K562 (cell line): ENCODE data around the gene MTMR6. TPM values are rescaled to one million over a fixed set of nuclear protein-coding genes. Genes with fewer than 3 reads are reported as not detected.

Experiments used
- JUNB ChIP-seq: fragments of 450-650 bp; formaldehyde crosslinking; conservative IDR thresholded peaks from 2 replicates; pipeline ENCODE4 v1.4.0; 2020; ENCODE audit warnings: mild to moderate bottlenecking
- JUND ChIP-seq, 2 experiments: IDR thresholded peaks; 2 replicates in 1 of 2; 3 replicates in 1 of 2; pipeline ENCODE4 v1.6.1; 2011; ENCODE audit warnings: borderline replicate concordance in 2 of 2, low read depth in 2 of 2, low read length in 2 of 2, improper control_type of control experiment in 1 of 2, missing biosample characterization in 1 of 2, missing genetic modification characterization in 1 of 2, missing genetic modification reagents in 1 of 2
- LEF1 ChIP-seq: fragments of 450-650 bp; IDR thresholded peaks from 2 replicates; pipeline ENCODE4 v1.6.1; 2016; ENCODE audit warnings: mild to moderate bottlenecking
- MTF1 ChIP-seq: fragments of 250-450 bp; sonication (Bioruptor Pico); IDR thresholded peaks from 2 replicates; pipeline ENCODE4 v1.9.0; 2021; ENCODE audit warnings: moderate library complexity, mild to moderate bottlenecking, inconsistent platforms, borderline replicate concordance
- MXD1 ChIP-seq: fragments of 250-450 bp; sonication (Bioruptor Pico); IDR thresholded peaks from 2 replicates; pipeline ENCODE4 v1.8.0; 2021; ENCODE audit warnings: borderline replicate concordance, mild to moderate bottlenecking, moderate library complexity; ENCODE audit not compliant: poor library complexity, severe bottlenecking
- NCOR1 ChIP-seq: fragments of 450-650 bp; IDR thresholded peaks from 2 replicates; pipeline ENCODE4 v1.6.1; 2016; ENCODE audit warnings: mild to moderate bottlenecking, moderate library complexity
- NELFE ChIP-seq: IDR thresholded peaks from 2 replicates; pipeline ENCODE4 v1.6.1; 2011; ENCODE audit warnings: mild to moderate bottlenecking; ENCODE audit not compliant: insufficient read depth, insufficient read length
- SIRT6 ChIP-seq: IDR thresholded peaks from one replicate; pipeline ENCODE4 v1.6.1; 2012; ENCODE audit warnings: low read depth, mild to moderate bottlenecking, control low read depth, inconsistent platforms, low read length, moderate library complexity
- SUPT5H ChIP-seq: fragments of 450-650 bp; IDR thresholded peaks from 2 replicates; pipeline ENCODE4 v1.6.1; 2016
- THRAP3 ChIP-seq: fragments of 450-650 bp; IDR thresholded peaks from 2 replicates; pipeline ENCODE4 v1.6.1; 2016; ENCODE audit warnings: mild to moderate bottlenecking, inconsistent platforms, borderline replicate concordance
- ZBTB8A ChIP-seq: fragments of 450-650 bp; IDR thresholded peaks from 2 replicates; pipeline ENCODE4 v1.6.1; 2018; ENCODE audit warnings: mild to moderate bottlenecking, moderate library complexity; ENCODE audit not compliant: partially characterized antibody
- ZNF146 ChIP-seq: IDR thresholded peaks from one replicate; pipeline ENCODE4 v1.6.1; 2018; ENCODE audit warnings: missing compliant biosample characterization; ENCODE audit not compliant: unreplicated experiment
- ZNF395 ChIP-seq: fragments of 200-800 bp; sonication (Bioruptor generic); IDR thresholded peaks from 2 replicates; pipeline ENCODE4 v1.6.1; 2017; ENCODE audit warnings: missing genetic modification characterization, missing compliant biosample characterization
- ZNF609 ChIP-seq: sonication (generic); formaldehyde crosslinking; IDR thresholded peaks from 2 replicates; pipeline ENCODE4 v1.8.1; 2023; ENCODE audit warnings: missing genetic modification reagents, mild to moderate bottlenecking, borderline replicate concordance
- ZNF764 ChIP-seq: fragments of 250-450 bp; sonication (Bioruptor Pico); IDR thresholded peaks from 2 replicates; pipeline ENCODE4 v1.4.0; 2020; ENCODE audit warnings: low read depth, mild to moderate bottlenecking, moderate library complexity
- polyA plus RNA-seq, 8 experiments: library from polyadenylated mRNA; depleted of rRNA in 4 of 8; stranded (reverse) in 5 of 8; unstranded in 3 of 8; fragments of >200 nt; fragmentation: Nextera tagmentation in 2 of 8; fragmentation: Illumina TruSeq in 1 of 8; extraction: Ambion mirVana in 2 of 8; extraction: Trizol in 1 of 8; gene quantifications; 2 replicates each; pipeline versions ENCODE4 v1.2.1 to v1.2.3, GENCODE V29; 2011 to 2014; ENCODE audit warnings: inconsistent platforms in 1 of 8, missing spikeins in 1 of 8
- total RNA-seq, 7 experiments: library from RNA; depleted of rRNA in 6 of 7; stranded (reverse); fragments of >200 nt in 6 of 7; fragmentation: Illumina TruSeq in 2 of 7; extraction: Trizol in 2 of 7; gene quantifications; 2 replicates each; pipeline versions ENCODE4 v1.2.1 to v1.2.3, GENCODE V29; 2011 to 2021; ENCODE audit warnings: low replicate concordance in 1 of 7

Gene MTMR6
- total and polyA plus RNA-seq, 9 of the 15 experiments (the other 6 are each of a cell fraction or from before 2014, with no cell fraction given), result 3.9 to 10.8 (median 7.7) TPM

GRCh38 chr13:25301347-25302113 lies 14.2 kb upstream of the MTMR6 start, which contains the start of gene NUP58 (continued):
- TF ChIP-seq NELFE, result no peak
- peak; percentile 85 for TF ChIP-seq SUPT5H
- peak; percentile 12; the same call in 1 of the 2 replicates for TF ChIP-seq NCOR1
- TF ChIP-seq JUND (IDR thresholded peaks at IDR 0.05; ENCODE audit: borderline replicate concordance, low read depth, low read length), result peak; percentile 31; the same call in 1 of the 2 replicates
- TF ChIP-seq JUND (tag; IDR thresholded peaks at IDR 0.05; ENCODE audit: borderline replicate concordance, low read depth, low read length), result no peak; the same call in 2 of the 3 replicates
- TF ChIP-seq MXD1 (CRISPR knock-in tag), result no peak
- TF ChIP-seq SIRT6, result no peak
- no peak for TF ChIP-seq ZNF146 (CRISPR knock-in tag)
- TF ChIP-seq JUNB (CRISPR knock-in tag), result no peak
- TF ChIP-seq ZNF609 (CRISPR knock-in tag), result no peak
- no peak for TF ChIP-seq LEF1
- TF ChIP-seq THRAP3, result no peak
- TF ChIP-seq ZNF764, result no peak
- TF ChIP-seq ZNF395 (CRISPR knock-in tag), result no peak
- TF ChIP-seq ZBTB8A, result no peak
- TF ChIP-seq MTF1 (CRISPR knock-in tag), result no peak
